Upper lobe of right lung (tissue), 1 donor: ENCODE results near the gene GPR87. TPM values are rescaled to one million over a fixed set of nuclear protein-coding genes. Genes with fewer than 3 reads are reported as not detected.

Experiments used
- ATAC-seq: fragments of 200-7000 bp; cut with Tn5 transposase; one replicate; pipeline ENCODE4 v1.9.1; 2020; ENCODE audit warnings: mild to moderate bottlenecking, moderate library complexity
- DNase-seq: peaks from one replicate; pipeline ENCODE4 v3.0.0-alpha.2; 2020
- H3K27ac ChIP-seq: fragments of 200-600 bp; one replicate; pipeline ENCODE4 v1.8.0; 2022
- H3K27me3 ChIP-seq: fragments of 200-600 bp; one replicate; pipeline ENCODE4 v1.8.0; 2022; ENCODE audit warnings: mild to moderate bottlenecking
- H3K36me3 ChIP-seq: fragments of 200-600 bp; one replicate; pipeline ENCODE4 v1.8.0; 2022
- H3K4me1 ChIP-seq: fragments of 200-600 bp; one replicate; pipeline ENCODE4 v1.8.0; 2022
- H3K4me3 ChIP-seq: fragments of 200-600 bp; one replicate; pipeline ENCODE4 v1.8.0; 2022; ENCODE audit warnings: mild to moderate bottlenecking
- H3K9me3 ChIP-seq: fragments of 200-600 bp; one replicate; pipeline ENCODE4 v1.8.0; 2022
- CTCF ChIP-seq: fragments of 200-600 bp; IDR thresholded peaks from one replicate; pipeline ENCODE4 v1.8.0; 2022; ENCODE audit warnings: antibody characterized with exemption
- intact Hi-C: fragments of 100-400 bp; cut with DNase I; formaldehyde crosslinking; loops from one replicate; pipeline ENCODE4 v1.11.0; 2022
- total RNA-seq: library from RNA; stranded (reverse); fragmentation: NEBNext Ultra II Directional; extraction: Animal tissue kit (Norgen Biotek cat#: 25700); gene quantifications from one replicate; pipeline ENCODE4 v1.2.1, GENCODE V29; 2021
- donor health status: DM: no; HTN: yes; CAD: no; lungs with severe emphysema.

Gene GPR87
- total RNA-seq, 1 donor from 2014 or later: 0.67 TPM

GRCh38 chr3:151303751-151304150 is 12.9 kb downstream of the GPR87 start:
- no peak overlapping the region for H3K4me3 ChIP-seq
- H3K36me3 ChIP-seq: no peaks in the 10 kb centered on the region
- no peak for TF ChIP-seq CTCF
- no peaks in the 10 kb centered on the region for H3K9me3 ChIP-seq
- H3K27me3 ChIP-seq: no peaks in the 10 kb centered on the region
- H3K4me1 ChIP-seq: peaks cover 5% of the 10 kb centered on the region
- DNase-seq: no peak
- no peak overlapping the region for H3K27ac ChIP-seq
- intact Hi-C loops: no loop called here
- no peak for ATAC-seq

- H3K36me3 ChIP-seq: no peaks in the 10 kb centered on the region
- H3K27me3 ChIP-seq: no peaks in the 10 kb centered on the region
- H3K4me1 ChIP-seq: peaks cover 5% of the 10 kb centered on the region
- no peaks in the 10 kb centered on the region for H3K9me3 ChIP-seq
- no peak overlapping the region for H3K4me3 ChIP-seq
- no peak for TF ChIP-seq CTCF
- DNase-seq: no peak
- no peak for ATAC-seq
- intact Hi-C loops: no loop called here
- no peak overlapping the region for H3K27ac ChIP-seq
Observed at GRCh38 chr3:151301787-151302186, 14.8 kb downstream of the GPR87 start.

GRCh38 chr3:151300539-151300938 is 16.1 kb downstream of the GPR87 start:
- intact Hi-C loops: no loop called here
- no peaks in the 10 kb centered on the region for H3K9me3 ChIP-seq
- no peak overlapping the region for H3K4me3 ChIP-seq
- H3K27ac ChIP-seq: no peak overlapping the region
- no peak for TF ChIP-seq CTCF
- no peak for DNase-seq
- ATAC-seq: no peak
- peaks cover 5% of the 10 kb centered on the region for H3K4me1 ChIP-seq
- H3K36me3 ChIP-seq: no peaks in the 10 kb centered on the region
- no peaks in the 10 kb centered on the region for H3K27me3 ChIP-seq

- Histone ChIP-seq H3K4me1 (no peaks in the 10 kb centered on the region), H3K9me3 (no peaks in the 10 kb centered on the region), H3K36me3 (no peaks in the 10 kb centered on the region), H3K27me3 (no peaks in the 10 kb centered on the region), H3K4me3 (no peak overlapping the region), H3K27ac (no peak overlapping the region)
- intact Hi-C loops: no loop called here
- no peak for ATAC-seq
- TF ChIP-seq CTCF: no peak
- no peak for DNase-seq
Observed at GRCh38 chr3:151299006-151299405, 17.6 kb downstream of the GPR87 start.

GRCh38 chr3:151297429-151297828 is 19.2 kb downstream of the GPR87 start:
- no peak for TF ChIP-seq CTCF
- intact Hi-C loops: no loop called here
- ATAC-seq: no peak

GRCh38 chr3:151296226-151296625 is 20.4 kb downstream of the GPR87 start:
- H3K27me3 ChIP-seq: no peaks in the 10 kb centered on the region
- H3K27ac ChIP-seq: no peak overlapping the region
- DNase-seq: no peak
- TF ChIP-seq CTCF: no peak
- H3K4me3 ChIP-seq: no peak overlapping the region
- H3K36me3 ChIP-seq: no peaks in the 10 kb centered on the region
- no peaks in the 10 kb centered on the region for H3K9me3 ChIP-seq
- no peak for ATAC-seq
- H3K4me1 ChIP-seq: no peaks in the 10 kb centered on the region
- intact Hi-C loops: no loop called here

More at GRCh38 chr3:151297429-151297828, 19.2 kb downstream of the GPR87 start:
- Histone ChIP-seq H3K27ac (no peak overlapping the region), H3K36me3 (no peaks in the 10 kb centered on the region), H3K4me1 (no peaks in the 10 kb centered on the region), H3K27me3 (no peaks in the 10 kb centered on the region), H3K4me3 (no peak overlapping the region), H3K9me3 (no peaks in the 10 kb centered on the region)
- DNase-seq: no peak
